Activated T-helper 1 cell treated with anti-CD3 and anti-CD28 coated beads, Interleukin-2, amount 50 U/mL, for 16 hours (primary cell): ENCODE results near the gene IL17RC.

ENCODE experiments used
- DNase-seq, 2 donors: peaks; one replicate each; pipeline ENCODE4 v3.0.0-alpha.2; 2020; ENCODE audit warnings: low read depth in 1 of 2, low spot score in 1 of 2

IL17RC gene

GRCh38 chr3:9944271-9944670, 27.4 kb downstream of the IL17RC start:
- DNase-seq, result no peak

- no peak for DNase-seq
These were observed 28.5 kb downstream of the IL17RC start for GRCh38 chr3:9945358-9945757.

GRCh38 chr3:9946112-9947024, 29.5 kb downstream of the IL17RC start:
- peak; percentile 50 to 80 for DNase-seq

- no peak for DNase-seq
These were observed 30.4 kb downstream of the IL17RC start for GRCh38 chr3:9947025-9947995.

- no peak for DNase-seq
These were observed 31.7 kb downstream of the IL17RC start for GRCh38 chr3:9948586-9948985.

GRCh38 chr3:9949115-9949514, 32.2 kb downstream of the IL17RC start:
- no peak for DNase-seq

- no peak for DNase-seq
These were observed 32.7 kb downstream of the IL17RC start for GRCh38 chr3:9949626-9950025.

- no peak for DNase-seq
These were observed 34.2 kb downstream of the IL17RC start for GRCh38 chr3:9951126-9951525.

GRCh38 chr3:9951598-9951961, 34.7 kb downstream of the IL17RC start:
- DNase-seq, result no peak

- peak in 1 of 2 donors; percentile 42 for DNase-seq
These were observed 35.3 kb downstream of the IL17RC start, which contains the start of gene PRRT3 for GRCh38 chr3:9951962-9952805. Gene PRRT3, minus strand, starts transcription at chr3:9952408. Its CDS starts 2,293 bp downstream, at chr3:9950115.

GRCh38 chr3:9955067-9955502, 38.2 kb downstream of the IL17RC start:
- DNase-seq, result no peak

GRCh38 chr3:9955611-9956352, 38.9 kb downstream of the IL17RC start:
- DNase-seq, result no peak

GRCh38 chr3:9957214-9957613, 40.3 kb downstream of the IL17RC start:
- DNase-seq, result no peak

GRCh38 chr3:9965200-9965875, 48.4 kb downstream of the IL17RC start:
- DNase-seq, result no peak

GRCh38 chr3:9966841-9967240, 49.9 kb downstream of the IL17RC start:
- no peak for DNase-seq

GRCh38 chr3:9969632-9970019, 52.7 kb downstream of the IL17RC start:
- no peak for DNase-seq

GRCh38 chr3:9970020-9970652, 53.2 kb downstream of the IL17RC start:
- no peak for DNase-seq

- no peak for DNase-seq
These were observed 60.1 kb downstream of the IL17RC start for GRCh38 chr3:9976721-9977709.
